GM12801 (cell line): ENCODE results near the gene TMCC3.

Experiments used
- TF ChIP-seq, protein P1 (sequence below): IDR thresholded peaks from one replicate; pipeline ENCODE4 v1.5.1; 2011; ENCODE audit warnings: control low read depth; ENCODE audit not compliant: insufficient read length; ENCODE audit errors: extremely low read depth

Gene TMCC3

DNA sequence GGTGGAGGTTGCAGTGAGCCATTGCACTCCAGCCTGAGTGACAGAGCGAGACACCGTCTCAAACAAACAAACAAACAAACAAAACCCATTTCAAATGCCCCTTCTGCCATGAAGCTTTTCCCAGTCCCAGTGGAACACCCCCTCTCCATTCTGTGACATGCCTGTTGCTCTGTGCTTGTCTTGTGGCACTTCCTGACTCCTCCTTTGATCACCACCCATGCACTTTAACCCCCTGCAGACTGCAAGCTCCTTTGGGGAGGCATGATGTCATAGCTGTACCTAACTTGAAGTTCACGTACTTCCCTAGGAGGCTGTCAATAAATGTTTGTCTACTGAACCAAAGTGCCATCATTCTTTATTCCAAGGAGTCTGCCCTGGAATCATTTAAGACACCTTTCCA is 64.7 kb downstream of the TMCC3 start:
- TF ChIP-seq, protein P1, sequence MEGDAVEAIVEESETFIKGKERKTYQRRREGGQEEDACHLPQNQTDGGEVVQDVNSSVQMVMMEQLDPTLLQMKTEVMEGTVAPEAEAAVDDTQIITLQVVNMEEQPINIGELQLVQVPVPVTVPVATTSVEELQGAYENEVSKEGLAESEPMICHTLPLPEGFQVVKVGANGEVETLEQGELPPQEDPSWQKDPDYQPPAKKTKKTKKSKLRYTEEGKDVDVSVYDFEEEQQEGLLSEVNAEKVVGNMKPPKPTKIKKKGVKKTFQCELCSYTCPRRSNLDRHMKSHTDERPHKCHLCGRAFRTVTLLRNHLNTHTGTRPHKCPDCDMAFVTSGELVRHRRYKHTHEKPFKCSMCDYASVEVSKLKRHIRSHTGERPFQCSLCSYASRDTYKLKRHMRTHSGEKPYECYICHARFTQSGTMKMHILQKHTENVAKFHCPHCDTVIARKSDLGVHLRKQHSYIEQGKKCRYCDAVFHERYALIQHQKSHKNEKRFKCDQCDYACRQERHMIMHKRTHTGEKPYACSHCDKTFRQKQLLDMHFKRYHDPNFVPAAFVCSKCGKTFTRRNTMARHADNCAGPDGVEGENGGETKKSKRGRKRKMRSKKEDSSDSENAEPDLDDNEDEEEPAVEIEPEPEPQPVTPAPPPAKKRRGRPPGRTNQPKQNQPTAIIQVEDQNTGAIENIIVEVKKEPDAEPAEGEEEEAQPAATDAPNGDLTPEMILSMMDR, result no peak

DNA sequence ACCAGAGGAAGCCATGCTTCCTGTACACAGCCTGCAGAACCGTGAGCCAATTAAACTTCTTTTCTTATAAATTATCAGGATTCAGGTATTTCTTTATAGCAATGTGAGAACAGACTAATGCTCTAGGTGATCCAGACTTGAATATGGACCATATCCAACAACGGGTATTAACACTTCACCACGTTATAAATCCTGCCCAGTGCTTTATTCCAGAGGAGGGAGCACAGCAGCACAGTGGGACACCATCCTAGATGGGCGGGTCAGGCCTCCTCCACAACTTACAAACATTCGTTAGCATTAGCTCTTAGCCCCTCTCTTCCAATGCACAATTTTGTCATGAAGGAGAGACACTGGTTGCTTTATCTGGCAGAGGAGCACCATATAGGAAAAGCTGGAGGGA is 66.0 kb downstream of the TMCC3 start:
- TF ChIP-seq, protein P1, result no peak

DNA sequence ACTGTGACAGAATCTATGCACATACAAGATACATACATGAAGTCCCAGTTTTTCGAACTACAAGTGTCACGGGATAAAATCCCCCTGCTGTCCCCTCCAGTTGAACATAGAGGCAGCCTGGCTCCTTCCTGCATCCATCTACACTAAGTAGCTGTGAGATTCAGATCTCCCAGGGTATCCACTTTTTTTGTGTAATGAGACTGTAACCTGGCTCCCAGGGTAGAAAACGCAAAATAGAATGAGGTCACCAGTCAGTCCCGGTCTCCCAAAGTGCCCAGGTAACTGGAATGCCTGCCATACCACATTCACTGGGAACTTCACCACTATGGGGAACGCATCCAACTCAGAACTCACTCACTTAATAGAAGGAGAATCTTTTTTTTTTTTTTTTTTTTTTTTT is 67.8 kb downstream of the TMCC3 start:
- TF ChIP-seq, protein P1, result no peak

DNA sequence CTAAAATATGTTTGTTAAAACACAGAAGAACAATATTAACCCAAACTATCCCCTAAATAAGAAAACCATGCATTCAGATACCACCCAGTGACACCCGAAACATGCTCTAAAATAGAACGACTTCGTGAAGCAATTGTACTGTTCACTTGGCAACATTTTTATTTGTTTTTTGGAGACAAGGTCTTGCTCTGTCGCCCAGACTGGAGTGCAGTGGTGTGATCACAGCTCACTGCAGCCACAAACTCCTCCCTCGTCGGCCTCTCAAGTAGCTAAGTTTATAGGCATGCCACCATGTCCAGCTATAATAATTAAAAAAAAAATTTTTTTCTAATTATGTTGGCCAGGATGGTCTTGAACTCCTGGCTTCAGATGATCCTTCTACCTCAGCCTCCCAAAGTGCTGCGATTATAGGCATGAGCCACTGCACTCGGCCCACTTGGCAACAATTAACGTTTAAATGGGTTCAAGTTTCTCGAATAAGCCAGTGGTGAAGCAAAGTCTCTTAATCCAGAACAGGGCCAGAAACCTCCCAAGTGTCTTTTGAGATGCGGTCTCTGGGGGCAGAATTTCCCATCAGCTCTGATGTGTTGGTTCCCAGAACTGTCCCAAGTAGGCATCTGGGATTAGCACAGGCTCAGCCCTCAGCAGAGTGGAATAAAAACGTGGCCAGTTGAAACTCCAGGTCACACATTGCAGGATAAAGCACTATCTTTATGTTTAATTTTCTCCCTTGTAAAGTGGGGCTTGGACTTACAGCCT is 74.5 kb downstream of the TMCC3 start:
- TF ChIP-seq, protein P1, result no peak

DNA sequence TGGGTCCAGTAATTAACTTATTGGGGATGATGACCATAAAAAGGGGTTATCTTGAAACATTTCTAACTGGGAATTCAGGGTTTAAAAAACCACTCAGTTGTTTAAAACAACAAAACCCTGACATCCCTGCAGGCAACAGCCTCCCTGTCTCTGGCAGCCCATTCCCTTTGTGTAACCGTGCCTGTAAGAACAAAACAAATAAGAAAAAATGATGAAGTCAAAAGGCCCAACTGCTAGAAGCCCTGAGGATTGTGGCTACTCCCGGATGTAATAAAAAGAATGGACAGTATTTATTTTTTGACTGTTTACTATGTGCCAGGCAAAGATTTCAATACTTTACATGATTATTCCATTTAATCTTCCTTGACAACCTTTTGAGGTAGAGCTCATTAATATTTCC is 75.3 kb downstream of the TMCC3 start:
- TF ChIP-seq, protein P1, result no peak

DNA sequence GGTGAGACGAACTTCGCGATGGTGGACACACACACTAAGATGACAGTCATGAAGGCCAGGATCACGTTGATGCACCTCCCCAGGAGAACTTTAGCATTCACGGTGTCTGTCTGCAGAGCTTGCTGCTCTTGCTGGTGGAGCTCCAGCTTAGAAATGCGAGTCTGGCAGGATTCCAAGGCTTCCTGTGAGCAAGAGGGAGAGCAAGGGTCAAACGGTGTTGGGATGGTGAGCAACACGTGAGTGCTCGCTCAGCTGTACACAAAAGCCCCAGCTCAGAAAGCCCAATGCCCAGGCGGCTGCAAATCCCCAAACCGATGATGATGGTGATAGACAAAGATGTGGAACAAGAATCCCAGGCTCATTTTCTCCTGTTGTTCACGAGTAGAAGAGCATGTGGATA is 78.8 kb downstream of the TMCC3 start:
- TF ChIP-seq, protein P1, result no peak

DNA sequence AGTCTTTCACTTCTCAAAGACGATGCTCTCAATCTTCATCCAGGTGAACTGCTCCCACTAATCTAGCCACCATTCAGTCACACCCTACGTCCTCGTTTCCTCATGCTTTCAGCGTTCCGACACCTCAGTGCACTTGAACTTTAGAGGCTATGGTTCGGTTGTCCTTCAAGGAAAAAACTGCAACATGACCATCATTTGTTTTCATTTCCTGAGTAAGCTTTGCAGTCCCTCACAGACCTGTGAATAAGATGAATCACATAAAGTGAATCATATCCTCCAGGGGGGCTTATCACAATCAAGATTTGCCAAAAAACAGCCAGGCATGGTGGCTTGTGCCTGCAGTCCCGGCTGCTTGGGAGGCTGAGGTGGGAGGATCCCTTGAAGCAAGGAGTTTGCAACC is 80.2 kb downstream of the TMCC3 start:
- TF ChIP-seq, protein P1, result no peak

DNA sequence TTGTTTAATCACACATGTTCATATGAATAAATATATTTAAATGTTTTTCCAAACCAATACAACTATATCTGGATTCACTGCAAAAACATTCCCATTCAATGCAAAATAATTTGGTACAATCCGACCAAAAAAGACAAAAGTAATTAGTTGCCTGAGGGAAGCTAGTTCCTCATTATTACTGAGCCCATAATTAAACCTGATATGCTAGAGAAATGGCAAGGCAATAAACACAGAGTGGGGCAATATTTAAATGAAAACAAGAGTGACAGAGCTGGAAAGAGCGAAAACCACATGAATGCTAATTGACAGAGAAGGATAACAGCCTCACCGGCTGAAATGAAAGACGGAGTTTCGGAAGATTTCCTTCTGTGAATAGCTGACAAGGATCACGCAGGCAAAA is 82.6 kb downstream of the TMCC3 start:
- TF ChIP-seq, protein P1, result no peak
